Mesothelial cell of epicardium (in vitro differentiated cells): ENCODE measurements around the gene ADARB2. TPM values are rescaled to one million over a fixed set of nuclear protein-coding genes. Genes with fewer than 3 reads are reported as not detected.
"Not testable (repeated sequence)": the region's sequence is repeated elsewhere in the genome, so short reads cannot be mapped to it uniquely, and the experiment has no call there.

Experiments
- DNase-seq, 2 experiments: peaks; one replicate each; pipeline ENCODE4 v3.0.0; 2021; ENCODE audit warnings: low spot score in 2 of 2; ENCODE audit not compliant: unreplicated experiment in 2 of 2
- H3K27ac Mint-ChIP-seq: 2 replicates; pipeline ENCODE4 v1.8.0; 2021; ENCODE audit warnings: mixed read lengths
- H3K27me3 Mint-ChIP-seq: 2 replicates; pipeline ENCODE4 v1.8.0; 2021; ENCODE audit warnings: low read depth, mixed read lengths
- H3K36me3 Mint-ChIP-seq: 2 replicates; pipeline ENCODE4 v1.8.0; 2021; ENCODE audit warnings: mixed read lengths
- H3K4me1 Mint-ChIP-seq: 2 replicates; pipeline ENCODE4 v1.8.0; 2021; ENCODE audit warnings: mixed read lengths
- H3K4me3 Mint-ChIP-seq: 2 replicates; pipeline ENCODE4 v1.8.0; 2021; ENCODE audit warnings: mild to moderate bottlenecking, moderate library complexity, mixed read lengths
- H3K9me3 Mint-ChIP-seq: 2 replicates; pipeline ENCODE4 v1.8.0; 2021; ENCODE audit warnings: mixed read lengths
- CTCF ChIP-seq: fragments of 200-600 bp; sonication (generic); IDR thresholded peaks from one replicate; pipeline ENCODE4 v1.5.0; 2021; ENCODE audit warnings: antibody characterized with exemption; ENCODE audit not compliant: unreplicated experiment
- total RNA-seq: library from RNA; stranded (reverse); gene quantifications from 3 replicates; pipeline ENCODE4 v1.2.1, GENCODE V29; 2021

ADARB2 gene
- total RNA-seq, 1 donor from 2014 or later, result 0.38 TPM

- DNase-seq, result peak in 1 of 2 experiments; percentile 28
- Mint-ChIP-seq H3K4me3 (no peak overlapping the region), H3K27ac (no peak overlapping the region), H3K4me1 (peaks cover 8% of the 10 kb centered on the region), H3K9me3 (no peaks in the 10 kb centered on the region), H3K36me3 (no peaks in the 10 kb centered on the region), H3K27me3 (peaks cover 25% of the 10 kb centered on the region)
- no peak for TF ChIP-seq CTCF
Measured at GRCh38 chr10:1399431-1400100, 337.8 kb downstream of the ADARB2 start.

- peaks cover 8% of the 10 kb centered on the region for H3K4me1 Mint-ChIP-seq
- H3K9me3 Mint-ChIP-seq, result no peaks in the 10 kb centered on the region
- no peaks in the 10 kb centered on the region for H3K36me3 Mint-ChIP-seq
- no peak overlapping the region for H3K27ac Mint-ChIP-seq
- H3K27me3 Mint-ChIP-seq, result peaks cover 27% of the 10 kb centered on the region
- H3K4me3 Mint-ChIP-seq, result no peak overlapping the region
- TF ChIP-seq CTCF, result no peak
- DNase-seq, result peak in 1 of 2 experiments; percentile 5
Measured at GRCh38 chr10:1398626-1399410, 338.5 kb downstream of the ADARB2 start.

- DNase-seq, result peak in 1 of 2 experiments; percentile 3
- H3K4me1 Mint-ChIP-seq, H3K36me3 Mint-ChIP-seq, H3K27ac Mint-ChIP-seq, H3K4me3 Mint-ChIP-seq, H3K9me3 Mint-ChIP-seq: not testable (repeated sequence)
- peaks cover 27% of the 10 kb centered on the region for H3K27me3 Mint-ChIP-seq
Measured at GRCh38 chr10:1398116-1398515, 339.2 kb downstream of the ADARB2 start.

- no peaks in the 10 kb centered on the region for H3K9me3 Mint-ChIP-seq
- no peak overlapping the region for H3K4me3 Mint-ChIP-seq
- peaks cover 27% of the 10 kb centered on the region for H3K27me3 Mint-ChIP-seq
- H3K27ac Mint-ChIP-seq, result no peak overlapping the region
- TF ChIP-seq CTCF, result no peak
- H3K4me1 Mint-ChIP-seq, result peaks cover 13% of the 10 kb centered on the region
- H3K36me3 Mint-ChIP-seq, result no peaks in the 10 kb centered on the region
- DNase-seq, result no peak
Measured at GRCh38 chr10:1396297-1396635, 341.1 kb downstream of the ADARB2 start.

GRCh38 chr10:1395481-1396296 is 341.6 kb downstream of the ADARB2 start:
- Mint-ChIP-seq H3K4me1 (peaks cover 12% of the 10 kb centered on the region), H3K9me3 (no peaks in the 10 kb centered on the region), H3K4me3 (no peak overlapping the region), H3K27me3 (peaks cover 26% of the 10 kb centered on the region), H3K27ac (no peak overlapping the region), H3K36me3 (no peaks in the 10 kb centered on the region)
- no peak for TF ChIP-seq CTCF
- DNase-seq, result peak in 1 of 2 experiments; percentile 26
